ENCODE results near the gene TBL1Y.
"Not testable (repeated sequence)": the region's sequence is repeated elsewhere in the genome, so short reads cannot be mapped to it uniquely, and the experiment has no call there.

- TF ChIP-seq, protein P1, sequence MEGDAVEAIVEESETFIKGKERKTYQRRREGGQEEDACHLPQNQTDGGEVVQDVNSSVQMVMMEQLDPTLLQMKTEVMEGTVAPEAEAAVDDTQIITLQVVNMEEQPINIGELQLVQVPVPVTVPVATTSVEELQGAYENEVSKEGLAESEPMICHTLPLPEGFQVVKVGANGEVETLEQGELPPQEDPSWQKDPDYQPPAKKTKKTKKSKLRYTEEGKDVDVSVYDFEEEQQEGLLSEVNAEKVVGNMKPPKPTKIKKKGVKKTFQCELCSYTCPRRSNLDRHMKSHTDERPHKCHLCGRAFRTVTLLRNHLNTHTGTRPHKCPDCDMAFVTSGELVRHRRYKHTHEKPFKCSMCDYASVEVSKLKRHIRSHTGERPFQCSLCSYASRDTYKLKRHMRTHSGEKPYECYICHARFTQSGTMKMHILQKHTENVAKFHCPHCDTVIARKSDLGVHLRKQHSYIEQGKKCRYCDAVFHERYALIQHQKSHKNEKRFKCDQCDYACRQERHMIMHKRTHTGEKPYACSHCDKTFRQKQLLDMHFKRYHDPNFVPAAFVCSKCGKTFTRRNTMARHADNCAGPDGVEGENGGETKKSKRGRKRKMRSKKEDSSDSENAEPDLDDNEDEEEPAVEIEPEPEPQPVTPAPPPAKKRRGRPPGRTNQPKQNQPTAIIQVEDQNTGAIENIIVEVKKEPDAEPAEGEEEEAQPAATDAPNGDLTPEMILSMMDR (IDR thresholded peaks at IDR 0.05; ENCODE audit: poor library complexity, severe bottlenecking): not testable (repeated sequence)
- not testable (repeated sequence) for TF ChIP-seq TAF1 (IDR thresholded peaks at IDR 0.05; ENCODE audit: low read depth); EZH2 (IDR thresholded peaks at IDR 0.05; ENCODE audit: borderline replicate concordance, insufficient read depth, low read length, poor library complexity, severe bottlenecking); EP300 (conservative IDR thresholded peaks at IDR 0.05; ENCODE audit: poor library complexity, severe bottlenecking); POLR2AphosphoS5 (IDR thresholded peaks at IDR 0.05); RAD21 (conservative IDR thresholded peaks at IDR 0.05)
- TF ChIP-seq, protein P2, sequence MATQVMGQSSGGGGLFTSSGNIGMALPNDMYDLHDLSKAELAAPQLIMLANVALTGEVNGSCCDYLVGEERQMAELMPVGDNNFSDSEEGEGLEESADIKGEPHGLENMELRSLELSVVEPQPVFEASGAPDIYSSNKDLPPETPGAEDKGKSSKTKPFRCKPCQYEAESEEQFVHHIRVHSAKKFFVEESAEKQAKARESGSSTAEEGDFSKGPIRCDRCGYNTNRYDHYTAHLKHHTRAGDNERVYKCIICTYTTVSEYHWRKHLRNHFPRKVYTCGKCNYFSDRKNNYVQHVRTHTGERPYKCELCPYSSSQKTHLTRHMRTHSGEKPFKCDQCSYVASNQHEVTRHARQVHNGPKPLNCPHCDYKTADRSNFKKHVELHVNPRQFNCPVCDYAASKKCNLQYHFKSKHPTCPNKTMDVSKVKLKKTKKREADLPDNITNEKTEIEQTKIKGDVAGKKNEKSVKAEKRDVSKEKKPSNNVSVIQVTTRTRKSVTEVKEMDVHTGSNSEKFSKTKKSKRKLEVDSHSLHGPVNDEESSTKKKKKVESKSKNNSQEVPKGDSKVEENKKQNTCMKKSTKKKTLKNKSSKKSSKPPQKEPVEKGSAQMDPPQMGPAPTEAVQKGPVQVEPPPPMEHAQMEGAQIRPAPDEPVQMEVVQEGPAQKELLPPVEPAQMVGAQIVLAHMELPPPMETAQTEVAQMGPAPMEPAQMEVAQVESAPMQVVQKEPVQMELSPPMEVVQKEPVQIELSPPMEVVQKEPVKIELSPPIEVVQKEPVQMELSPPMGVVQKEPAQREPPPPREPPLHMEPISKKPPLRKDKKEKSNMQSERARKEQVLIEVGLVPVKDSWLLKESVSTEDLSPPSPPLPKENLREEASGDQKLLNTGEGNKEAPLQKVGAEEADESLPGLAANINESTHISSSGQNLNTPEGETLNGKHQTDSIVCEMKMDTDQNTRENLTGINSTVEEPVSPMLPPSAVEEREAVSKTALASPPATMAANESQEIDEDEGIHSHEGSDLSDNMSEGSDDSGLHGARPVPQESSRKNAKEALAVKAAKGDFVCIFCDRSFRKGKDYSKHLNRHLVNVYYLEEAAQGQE (IDR thresholded peaks at IDR 0.05; ENCODE audit: borderline replicate concordance): not testable (repeated sequence)
Measured at GRCh38 chrY:6908021-6908420, 2.5 kb upstream of the TBL1Y start.

All from neural cell (in vitro differentiated cells).